ENCODE data around the gene MATCAP1.

DNA sequence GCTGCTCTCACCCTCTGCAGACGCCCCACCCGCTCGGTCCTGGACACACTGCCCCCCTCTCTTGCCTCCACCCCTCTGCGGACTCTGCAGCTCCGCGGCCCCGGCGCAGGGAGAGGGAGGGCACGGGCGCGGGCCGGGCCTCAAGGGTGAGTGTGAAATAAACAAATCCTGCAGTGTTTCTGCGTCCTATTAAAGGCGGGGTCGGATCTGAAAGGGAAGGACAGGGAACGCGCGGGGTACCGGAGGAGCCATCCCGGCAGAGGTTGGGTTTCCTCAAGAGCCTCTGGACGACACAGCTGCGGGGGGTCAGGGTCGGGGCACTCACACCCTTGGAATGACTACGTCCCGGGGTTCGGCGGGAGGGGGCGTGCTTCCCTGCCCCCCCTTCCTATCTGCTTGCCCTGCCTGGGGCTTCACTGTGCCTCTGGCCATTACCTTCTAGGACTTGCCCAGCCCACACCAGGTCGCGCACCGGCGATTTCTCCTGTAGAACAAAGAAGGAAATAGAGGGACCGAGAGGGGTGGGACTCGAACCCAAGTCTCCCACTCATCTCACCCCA lies 19.7 kb downstream of the MATCAP1 start:
- TF ChIP-seq, protein P1, sequence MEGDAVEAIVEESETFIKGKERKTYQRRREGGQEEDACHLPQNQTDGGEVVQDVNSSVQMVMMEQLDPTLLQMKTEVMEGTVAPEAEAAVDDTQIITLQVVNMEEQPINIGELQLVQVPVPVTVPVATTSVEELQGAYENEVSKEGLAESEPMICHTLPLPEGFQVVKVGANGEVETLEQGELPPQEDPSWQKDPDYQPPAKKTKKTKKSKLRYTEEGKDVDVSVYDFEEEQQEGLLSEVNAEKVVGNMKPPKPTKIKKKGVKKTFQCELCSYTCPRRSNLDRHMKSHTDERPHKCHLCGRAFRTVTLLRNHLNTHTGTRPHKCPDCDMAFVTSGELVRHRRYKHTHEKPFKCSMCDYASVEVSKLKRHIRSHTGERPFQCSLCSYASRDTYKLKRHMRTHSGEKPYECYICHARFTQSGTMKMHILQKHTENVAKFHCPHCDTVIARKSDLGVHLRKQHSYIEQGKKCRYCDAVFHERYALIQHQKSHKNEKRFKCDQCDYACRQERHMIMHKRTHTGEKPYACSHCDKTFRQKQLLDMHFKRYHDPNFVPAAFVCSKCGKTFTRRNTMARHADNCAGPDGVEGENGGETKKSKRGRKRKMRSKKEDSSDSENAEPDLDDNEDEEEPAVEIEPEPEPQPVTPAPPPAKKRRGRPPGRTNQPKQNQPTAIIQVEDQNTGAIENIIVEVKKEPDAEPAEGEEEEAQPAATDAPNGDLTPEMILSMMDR (IDR thresholded peaks at IDR 0.05; ENCODE audit: low read length), result no peak
- no peak for TF ChIP-seq EZH2 (IDR thresholded peaks at IDR 0.05; ENCODE audit: borderline replicate concordance, low read length)

Data from OCI-LY1 (cell line).